H1 (cell line): ENCODE measurements around the gene GRM4. TPM values are rescaled to one million over a fixed set of nuclear protein-coding genes. Genes with fewer than 3 reads are reported as not detected.
A peak's percentile ranks its signal among the peaks of the same experiment; 100 is the strongest.

Experiments
- CTCF ChIA-PET: fragments of 300-600 bp; sonication (Branson Sonifier 250); formaldehyde crosslinking; loops from one replicate; lab custom pipeline; 2021; ENCODE audit not compliant: partially characterized antibody; lab: Charles Lee
- POLR2A ChIA-PET: fragments of 300-600 bp; sonication (Branson Sonifier 250); formaldehyde crosslinking; loops from one replicate; lab custom pipeline; 2021; ENCODE audit warnings: inconsistent platforms; ENCODE audit not compliant: partially characterized antibody; lab: Charles Lee
- DNase-seq, 2 experiments: peaks; one replicate each; pipeline versions ENCODE4 v3.0.0 to v3.0.0-alpha.2; 2010 to 2022; ENCODE audit warnings: low spot score in 2 of 2, low read depth in 1 of 2, mixed read lengths in 1 of 2
- FAIRE-seq: peaks from 2 replicates; lab custom pipeline; 2011; peaks lifted over from hg19 to GRCh38; lab: Jason Lieb, UNC
- H2AFZ ChIP-seq: 2 replicates; pipeline ENCODE4 v1.8.1; 2012; ENCODE audit warnings: low read length, inconsistent platforms
- H2AK5ac ChIP-seq: 2 replicates; pipeline ENCODE4 v1.6.1; 2013; ENCODE audit warnings: low read depth, low read length
- H2BK120ac ChIP-seq: replicated peaks from 2 replicates; pipeline ENCODE3; 2013; ENCODE audit warnings: low read depth, low read length, inconsistent platforms
- H2BK12ac ChIP-seq: 2 replicates; pipeline ENCODE4 v1.6.1; 2013; ENCODE audit warnings: low read depth, low read length
- H2BK15ac ChIP-seq: 2 replicates; pipeline ENCODE4 v1.6.1; 2013; ENCODE audit warnings: low read length
- H2BK20ac ChIP-seq: 2 replicates; pipeline ENCODE4 v1.6.1; 2013; ENCODE audit warnings: low read length
- H2BK5ac ChIP-seq: 2 replicates; pipeline ENCODE4 v1.6.1; 2013; ENCODE audit warnings: low read depth, low read length
- H3K14ac ChIP-seq: 2 replicates; pipeline ENCODE4 v1.6.1; 2013; ENCODE audit warnings: inconsistent platforms; ENCODE audit not compliant: insufficient read length
- H3K18ac ChIP-seq: 2 replicates; pipeline ENCODE4 v1.6.1; 2013; ENCODE audit warnings: low read length; ENCODE audit errors: extremely low read depth
- H3K23ac ChIP-seq: 2 replicates; pipeline ENCODE4 v1.6.1; 2013; ENCODE audit warnings: inconsistent platforms; ENCODE audit not compliant: insufficient read length
- H3K23me2 ChIP-seq: 2 replicates; pipeline ENCODE4 v1.6.1; 2013; ENCODE audit warnings: low read depth, low read length
- H3K27ac ChIP-seq: 2 replicates; pipeline ENCODE4 v1.6.1; 2011; ENCODE audit warnings: low read depth, low read length, inconsistent platforms
- H3K27me3 ChIP-seq, 4 experiments: replicated peaks in 1 of 4; 1 replicate in 1 of 4; 2 replicates in 3 of 4; pipeline versions ENCODE4 v1.6.1 to v1.8.1; 2011 to 2013; ENCODE audit warnings: low read length in 3 of 4, mild to moderate bottlenecking in 3 of 4, inconsistent platforms in 2 of 4, mixed read lengths in 2 of 4, moderate library complexity in 1 of 4; ENCODE audit not compliant: control insufficient read depth in 3 of 4, insufficient read depth in 3 of 4; ENCODE audit errors: extremely low read depth in 1 of 4
- H3K36me3 ChIP-seq, 4 experiments: 2 replicates each; pipeline versions ENCODE4 v1.6.1 to v1.8.1; 2011 to 2013; ENCODE audit warnings: mild to moderate bottlenecking in 4 of 4, low read length in 3 of 4, moderate library complexity in 2 of 4, control low read depth in 1 of 4, inconsistent platforms in 1 of 4; ENCODE audit not compliant: insufficient read depth in 4 of 4, control insufficient read depth in 2 of 4
- H3K4ac ChIP-seq: replicated peaks from 2 replicates; pipeline ENCODE3; 2013; ENCODE audit warnings: low read length, low read depth, mixed read lengths, inconsistent platforms; ENCODE audit not compliant: insufficient read length
- H3K4me1 ChIP-seq, 4 experiments: replicated peaks in 1 of 4; 1 replicate in 1 of 4; 2 replicates in 3 of 4; pipeline versions ENCODE4 v1.6.1 to v1.8.1; 2011 to 2013; ENCODE audit warnings: low read length in 3 of 4, inconsistent platforms in 2 of 4, mixed read lengths in 1 of 4; ENCODE audit not compliant: insufficient read depth in 4 of 4, control insufficient read depth in 3 of 4
- H3K4me2 ChIP-seq, 2 experiments: 2 replicates each; pipeline versions ENCODE4 v1.6.1 to v1.8.1; 2011 to 2013; ENCODE audit warnings: low read depth in 2 of 2, low read length in 2 of 2, control low read depth in 1 of 2, inconsistent platforms in 1 of 2, mild to moderate bottlenecking in 1 of 2; ENCODE audit not compliant: insufficient read depth in 1 of 2
- H3K4me3 ChIP-seq, 4 experiments: fragments of 200-600, 300-600 bp in 1 of 4; sonication (generic), shearing (Covaris generic), sonication (Bioruptor Twin) in 1 of 4; 2 replicates each; pipeline versions ENCODE4 v1.5.1 to v1.8.1; 2011 to 2016; ENCODE audit warnings: low read length in 4 of 4, low read depth in 3 of 4, control low read depth in 2 of 4, inconsistent platforms in 2 of 4, mild to moderate bottlenecking in 2 of 4, mixed read lengths in 1 of 4, moderate library complexity in 1 of 4; ENCODE audit not compliant: insufficient read depth in 2 of 4; ENCODE audit errors: extremely low read depth in 1 of 4
- H3K56ac ChIP-seq: replicated peaks from 2 replicates; pipeline ENCODE3; 2013; ENCODE audit warnings: low read depth, mild to moderate bottlenecking, mixed read lengths, low read length, inconsistent platforms; ENCODE audit not compliant: insufficient read length
- H3K79me1 ChIP-seq: 2 replicates; pipeline ENCODE4 v1.6.1; 2013; ENCODE audit warnings: low read depth, low read length, control low read depth
- H3K79me2 ChIP-seq, 2 experiments: 2 replicates each; pipeline versions ENCODE4 v1.6.1 to v1.8.1; 2012 to 2013; ENCODE audit warnings: low read length in 2 of 2, mild to moderate bottlenecking in 2 of 2, inconsistent platforms in 1 of 2; ENCODE audit not compliant: insufficient read depth in 2 of 2, control insufficient read depth in 1 of 2
- H3K9ac ChIP-seq, 4 experiments: replicated peaks in 1 of 4; 1 replicate in 1 of 4; 2 replicates in 3 of 4; pipeline versions ENCODE4 v1.6.1 to v1.8.1; 2011 to 2013; ENCODE audit warnings: low read depth in 3 of 4, low read length in 3 of 4, control low read depth in 2 of 4, mild to moderate bottlenecking in 2 of 4, moderate library complexity in 2 of 4, inconsistent platforms in 1 of 4; ENCODE audit errors: extremely low read depth in 1 of 4
- H3K9me3 ChIP-seq, 2 experiments: 2 replicates each; pipeline versions ENCODE4 v1.6.1 to v1.8.1; 2012 to 2013; ENCODE audit warnings: mild to moderate bottlenecking in 2 of 2, moderate library complexity in 2 of 2, control low read depth in 1 of 2, inconsistent platforms in 1 of 2, low read depth in 1 of 2, low read length in 1 of 2, mixed read lengths in 1 of 2; ENCODE audit not compliant: insufficient read depth in 2 of 2
- H4K20me1 ChIP-seq, 2 experiments: replicated peaks in 1 of 2; 2 replicates each; pipeline versions ENCODE3 to v1.8.1; 2011 to 2013; ENCODE audit warnings: inconsistent platforms in 2 of 2, low read length in 2 of 2, mild to moderate bottlenecking in 1 of 2; ENCODE audit not compliant: insufficient read depth in 2 of 2, control insufficient read depth in 1 of 2
- H4K5ac ChIP-seq: 2 replicates; pipeline ENCODE4 v1.6.1; 2013; ENCODE audit warnings: low read length, low read depth, mixed read lengths, inconsistent platforms; ENCODE audit not compliant: insufficient read length
- H4K8ac ChIP-seq: 2 replicates; pipeline ENCODE4 v1.8.0; 2013; ENCODE audit warnings: mild to moderate bottlenecking, moderate library complexity, low read length, inconsistent platforms; ENCODE audit not compliant: insufficient read depth; ENCODE audit errors: extremely low read depth
- H4K91ac ChIP-seq: replicated peaks from 2 replicates; pipeline ENCODE3; 2013; ENCODE audit warnings: low read length, mixed read lengths, inconsistent platforms; ENCODE audit not compliant: insufficient read length
- CTCF ChIP-seq, 3 experiments: IDR thresholded peaks; 1 replicate in 2 of 3; 2 replicates in 1 of 3; pipeline versions ENCODE4 v1.5.1 to v1.6.1; 2011; ENCODE audit warnings: low read length in 3 of 3, mild to moderate bottlenecking in 3 of 3, inconsistent platforms in 2 of 3, low read depth in 1 of 3, moderate library complexity in 1 of 3; ENCODE audit not compliant: insufficient read depth in 1 of 3; ENCODE audit errors: control extremely low read depth in 1 of 3
- E2F6 ChIP-seq: IDR thresholded peaks from 2 replicates; pipeline ENCODE4 v1.6.1; 2012; ENCODE audit warnings: inconsistent platforms
- WGBS, 2 experiments: shearing (Covaris generic) in 1 of 2; methylation state at CpG; one replicate each; pipeline versions ENCODE4 v1.1.6 to v1.1.7; 2013 to 2015; ENCODE audit warnings: low lambda C conversion rate in 2 of 2, mixed read lengths in 2 of 2, inconsistent platforms in 1 of 2, low coverage in 1 of 2, missing lambda C conversion rate in 1 of 2; ENCODE audit not compliant: insufficient replicate concordance in 2 of 2, insufficient coverage in 1 of 2, insufficient read length in 1 of 2; ENCODE audit errors: extremely low coverage in 1 of 2, missing lambda C conversion rate in 1 of 2; 5-methylcytosine and 5-hydroxymethylcytosine counted together
- polyA plus RNA-seq, 7 experiments: library from polyadenylated mRNA; depleted of rRNA in 3 of 7; stranded (reverse) in 5 of 7; unstranded in 2 of 7; fragments of >200 nt in 5 of 7; fragments of 200-250 nt in 2 of 7; gene quantifications; 1 replicate in 5 of 7; 2 replicates in 1 of 7; 4 replicates in 1 of 7; pipeline versions ENCODE4 v1.2.1 to v1.2.3, GENCODE V29; 2011 to 2013; ENCODE audit warnings: missing spikeins in 2 of 7, mixed read lengths in 2 of 7
- total RNA-seq: library from RNA; stranded (reverse); fragmentation: NEBNext Ultra II Directional; extraction: Animal tissue kit (Norgen Biotek cat#: 25700); gene quantifications from 2 replicates; pipeline ENCODE4 v1.2.1, GENCODE V29; 2021

Gene GRM4
- total and polyA plus RNA-seq, 2 of the 8 experiments (the other 6 are each of a cell fraction or from before 2014, with no cell fraction given): 19.6 to 21.5 TPM

- no peak overlapping the region for H2BK120ac ChIP-seq
- FAIRE-seq: no peak
- no peak overlapping the region for H2BK12ac ChIP-seq
Measured at GRCh38 chr6:34068462-34069044, 77.3 kb downstream of the GRM4 start.

More at GRCh38 chr6:34068462-34069044, 77.3 kb downstream of the GRM4 start:
- Histone ChIP-seq H3K27ac (no peak overlapping the region), H2BK20ac (no peak overlapping the region), H3K4ac (no peak overlapping the region), H3K4me2 (no peak overlapping the region), H3K9ac (no peak overlapping the region), H4K20me1 (peaks cover 2 to 24% of the 10 kb centered on the region in 2 experiments), H3K79me2 (peaks cover 0 to 5% of the 10 kb centered on the region in 2 experiments; a peak in 1 of 4 replicates), H3K56ac (no peak overlapping the region), H3K4me3 (no peak overlapping the region), H2AK5ac (no peak overlapping the region), H4K91ac (no peak overlapping the region), H3K23me2 (peaks cover 24% of the 10 kb centered on the region; the same call in 1 of the 2 replicates), H3K9me3 (peaks cover 0 to 5% of the 10 kb centered on the region in 2 experiments; a peak in 1 of 4 replicates), H2BK15ac (no peak overlapping the region), H3K79me1 (peaks cover 16% of the 10 kb centered on the region), H3K23ac (no peak overlapping the region), H2AFZ (no peak overlapping the region), H3K27me3 (no peaks in the 10 kb centered on the region), H3K18ac (0 out of 2 replicates have a peak overlapping the region, but pooled peaks have one; percentile 62), H4K8ac (no peak overlapping the region; the same call in 1 of the 2 replicates), H3K36me3 (no peaks in the 10 kb centered on the region; a peak in 1 of 8 replicates), H3K14ac (no peak overlapping the region), H3K4me1 (peaks cover 0 to 14% (median 7%) of the 10 kb centered on the region in 4 experiments; a peak in 6 of 7 replicates), H2BK5ac (no peak overlapping the region), H4K5ac (no peak overlapping the region)
- no peak for TF ChIP-seq E2F6
- peak in 2 of 3 experiments; percentile 22 to 29; a peak in 3 of 4 replicates for TF ChIP-seq CTCF (IDR thresholded peaks at IDR 0.05; ENCODE audit: control extremely low read depth in 1 of 3, insufficient read depth in 1 of 3, low read depth in 1 of 3, low read length in 3 of 3)
- POLR2A ChIA-PET: interaction anchor here (0.7 to 1.0 kb wide), 4 partner anchors 11 to 301 kb away, joined by 3 to 5 read pairs (median 3); no protein-coding TSS in a partner anchor
- CTCF ChIA-PET: interaction anchor here (0.6 to 5.7 kb wide), 33 partner anchors 8 to 322 kb away, joined by 3 to 47 read pairs (median 4); partner anchors contain the start of gene IP6K3
- peak in 1 of 2 experiments; percentile 58 for DNase-seq
- WGBS, 2 experiments: 56% methylated on average over 7 of the region's 8 CpGs; no CpG with 5 or more reads in 1 of the 2 experiments
